DOHH2 (cell line): ENCODE data around the gene FAAH.

Source experiments
- H3F3A ChIP-seq: fragments of 200-600 bp; sonication (generic), shearing (Covaris generic); 2 replicates; pipeline ENCODE4 v1.6.0; 2016; ENCODE audit warnings: antibody characterized with exemption, mild to moderate bottlenecking; ENCODE audit not compliant: control insufficient read depth, insufficient read depth
- H3K27ac ChIP-seq: fragments of 200-600 bp; sonication (generic); 2 replicates; pipeline ENCODE4 v1.5.1; 2014; ENCODE audit warnings: low read depth, mild to moderate bottlenecking, low read length, moderate library complexity
- H3K27me3 ChIP-seq: fragments of 200-600 bp; sonication (generic); 2 replicates; pipeline ENCODE4 v1.6.1; 2014; ENCODE audit warnings: mild to moderate bottlenecking, low read length, mixed read lengths; ENCODE audit not compliant: control insufficient read depth
- H3K36me3 ChIP-seq: fragments of 200-600 bp; sonication (generic); 2 replicates; pipeline ENCODE4 v1.6.1; 2014; ENCODE audit warnings: mild to moderate bottlenecking, low read length, moderate library complexity, mixed read lengths; ENCODE audit not compliant: control insufficient read depth
- H3K4me1 ChIP-seq: fragments of 200-600 bp; sonication (generic); 2 replicates; pipeline ENCODE4 v1.6.1; 2014; ENCODE audit warnings: mild to moderate bottlenecking, low read length, mixed read lengths; ENCODE audit not compliant: control insufficient read depth
- H3K4me2 ChIP-seq: fragments of 200-600 bp; sonication (generic); 2 replicates; pipeline ENCODE4 v1.6.0; 2014; ENCODE audit warnings: mild to moderate bottlenecking, low read length, moderate library complexity
- H3K4me3 ChIP-seq: fragments of 200-600 bp; sonication (generic); 2 replicates; pipeline ENCODE4 v1.5.1; 2014; ENCODE audit warnings: mild to moderate bottlenecking, low read length, mixed read lengths
- H3K79me2 ChIP-seq: fragments of 200-600 bp; sonication (generic); 2 replicates; pipeline ENCODE4 v1.6.1; 2014; ENCODE audit warnings: mild to moderate bottlenecking, low read length, mixed read lengths; ENCODE audit not compliant: control insufficient read depth
- H3K9me2 ChIP-seq: fragments of 200-600 bp; sonication (generic); replicated peaks from 2 replicates; pipeline ENCODE4 v1.6.1; 2014; ENCODE audit warnings: mild to moderate bottlenecking, low read length, mixed read lengths; ENCODE audit not compliant: control insufficient read depth
- H3K9me3 ChIP-seq: fragments of 200-600 bp; sonication (generic); 2 replicates; pipeline ENCODE4 v1.6.1; 2014; ENCODE audit warnings: antibody characterized with exemption, low read length, mixed read lengths; ENCODE audit not compliant: control insufficient read depth, insufficient read depth
- H4K20me1 ChIP-seq: fragments of 200-600 bp; sonication (generic); 2 replicates; pipeline ENCODE4 v1.6.0; 2014; ENCODE audit warnings: low read depth, mild to moderate bottlenecking, antibody characterized with exemption, low read length, moderate library complexity; ENCODE audit not compliant: control insufficient read depth, insufficient read depth
- CTCF ChIP-seq: fragments of 200-600 bp; sonication (generic); IDR thresholded peaks from one replicate; pipeline ENCODE4 v1.5.1; 2014; ENCODE audit warnings: antibody characterized with exemption, mild to moderate bottlenecking, low read depth, low read length; ENCODE audit not compliant: poor library complexity, severe bottlenecking
- EZH2phosphoT487 ChIP-seq: fragments of 200-600 bp; sonication (generic); IDR thresholded peaks from 2 replicates; pipeline ENCODE4 v1.6.1; 2017; ENCODE audit warnings: borderline replicate concordance, mild to moderate bottlenecking, antibody characterized with exemption, low read length, moderate library complexity, mixed read lengths

FAAH gene

DNA sequence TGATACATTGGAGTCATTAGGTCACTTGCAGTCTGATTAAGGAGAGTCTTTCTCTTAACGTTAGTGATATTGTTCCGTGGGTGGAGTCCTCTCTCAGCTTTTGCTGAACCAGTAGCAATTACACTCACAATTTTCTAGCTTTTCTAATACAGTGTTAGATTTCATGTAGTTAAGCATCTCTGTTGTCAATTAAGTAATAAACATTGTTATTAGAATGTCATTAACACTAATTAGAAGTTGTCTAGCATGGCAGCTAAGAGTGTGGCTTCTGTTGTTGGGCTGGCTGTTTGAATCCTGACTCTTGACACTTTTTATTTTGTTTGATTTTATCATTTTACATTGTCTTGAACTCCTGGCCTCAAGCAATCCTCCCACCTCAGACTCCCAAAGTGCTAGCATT is 33.4 kb downstream of the FAAH start:
- Histone ChIP-seq H3K9me3 (no peaks in the 10 kb centered on the region), H3K27ac (no peak overlapping the region), H3K4me1 (no peaks in the 10 kb centered on the region), H3K27me3 (peaks cover 18% of the 10 kb centered on the region), H4K20me1 (no peaks in the 10 kb centered on the region), H3F3A (no peaks in the 10 kb centered on the region), H3K4me2 (no peak overlapping the region), H3K36me3 (no peaks in the 10 kb centered on the region), H3K79me2 (no peaks in the 10 kb centered on the region), H3K4me3 (no peak overlapping the region), H3K9me2 (no peaks in the 10 kb centered on the region)
- TF ChIP-seq EZH2phosphoT487 (no peak), CTCF (no peak)

- no peaks in the 10 kb centered on the region for H3K9me2 ChIP-seq
- H3K4me3 ChIP-seq = no peak overlapping the region
- no peaks in the 10 kb centered on the region for H3K79me2 ChIP-seq
- no peaks in the 10 kb centered on the region for H3K9me3 ChIP-seq
- H4K20me1 ChIP-seq = no peaks in the 10 kb centered on the region
- H3K4me2 ChIP-seq = no peak overlapping the region
- no peaks in the 10 kb centered on the region for H3K4me1 ChIP-seq
- peaks cover 23% of the 10 kb centered on the region for H3K27me3 ChIP-seq
- H3F3A ChIP-seq = no peaks in the 10 kb centered on the region
- no peak overlapping the region for H3K27ac ChIP-seq
- TF ChIP-seq EZH2phosphoT487 (no peak), CTCF (no peak)
- H3K36me3 ChIP-seq = no peaks in the 10 kb centered on the region
These were observed 35.3 kb downstream of the FAAH start for GRCh38 chr1:46429436-46429835.

DNA sequence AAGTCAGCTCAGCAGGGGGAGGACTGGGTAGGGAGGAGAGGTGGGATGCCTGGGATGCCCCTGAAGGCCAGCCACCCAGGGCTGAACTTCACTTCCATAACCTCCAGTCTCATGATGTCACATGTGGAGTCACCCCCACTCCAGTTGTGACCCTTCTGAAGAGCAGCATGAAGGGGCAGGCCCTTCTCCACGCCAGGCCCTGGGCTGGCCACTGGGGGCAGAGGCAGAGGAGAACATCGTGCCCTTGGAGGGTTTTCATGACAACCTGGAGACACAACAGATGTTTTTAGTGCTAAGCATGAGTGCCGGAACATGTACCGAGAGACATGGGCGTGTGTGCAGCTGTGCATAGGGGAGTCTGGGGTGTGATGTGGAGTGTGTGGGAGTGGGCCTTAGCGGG is 37.6 kb downstream of the FAAH start:
- Histone ChIP-seq H4K20me1 (no peaks in the 10 kb centered on the region), H3K79me2 (no peaks in the 10 kb centered on the region), H3K9me2 (no peaks in the 10 kb centered on the region), H3K4me3 (no peak overlapping the region), H3K4me2 (no peak overlapping the region), H3K27me3 (peaks cover 26% of the 10 kb centered on the region), H3K4me1 (no peaks in the 10 kb centered on the region), H3K27ac (no peak overlapping the region), H3F3A (no peaks in the 10 kb centered on the region), H3K9me3 (no peaks in the 10 kb centered on the region), H3K36me3 (no peaks in the 10 kb centered on the region)
- no peak for TF ChIP-seq EZH2phosphoT487
- no peak for TF ChIP-seq CTCF

GRCh38 chr1:46432781-46433327 is 38.7 kb downstream of the FAAH start:
- Histone ChIP-seq H3K79me2 (no peaks in the 10 kb centered on the region), H3F3A (no peaks in the 10 kb centered on the region)
- no peak for TF ChIP-seq EZH2phosphoT487
- no peak for TF ChIP-seq CTCF

More at GRCh38 chr1:46432781-46433327, 38.7 kb downstream of the FAAH start:
- peaks cover 26% of the 10 kb centered on the region for H3K27me3 ChIP-seq
- no peak overlapping the region for H3K27ac ChIP-seq
- H3K9me2 ChIP-seq = no peaks in the 10 kb centered on the region
- H4K20me1 ChIP-seq = no peaks in the 10 kb centered on the region
- H3K4me3 ChIP-seq = no peak overlapping the region
- H3K4me1 ChIP-seq = no peaks in the 10 kb centered on the region
- H3K9me3 ChIP-seq = no peaks in the 10 kb centered on the region
- H3K4me2 ChIP-seq = no peak overlapping the region
- H3K36me3 ChIP-seq = no peaks in the 10 kb centered on the region
